ENCODE data around the gene PTGFRN. TPM values are rescaled to one million over a fixed set of nuclear protein-coding genes. Genes with fewer than 3 reads are reported as not detected.

The PTGFRN gene
- total RNA-seq, 1 donor = 0.27 TPM

GRCh38 chr1:117025568-117025967 is 115.9 kb downstream of the PTGFRN start:
- no peak for DNase-seq (ENCODE audit: low read depth in 2 of 3, low spot score in 2 of 3)

GRCh38 chr1:117026361-117026760 is 116.6 kb downstream of the PTGFRN start:
- no peak for DNase-seq (ENCODE audit: low read depth in 2 of 3, low spot score in 2 of 3)

- no peak for DNase-seq (ENCODE audit: low read depth in 2 of 3, low spot score in 2 of 3)
These were observed 120.0 kb downstream of the PTGFRN start for GRCh38 chr1:117029685-117030084.

- no peak for DNase-seq (ENCODE audit: low read depth in 2 of 3, low spot score in 2 of 3)
These were observed 120.7 kb downstream of the PTGFRN start for GRCh38 chr1:117030271-117030877.

- DNase-seq (ENCODE audit: low read depth in 2 of 3, low spot score in 2 of 3) = no peak
These were observed 122.5 kb downstream of the PTGFRN start for GRCh38 chr1:117032266-117032665.

GRCh38 chr1:117032681-117033539 is 123.2 kb downstream of the PTGFRN start:
- no peak for DNase-seq (ENCODE audit: low read depth in 2 of 3, low spot score in 2 of 3)

GRCh38 chr1:117033772-117034171 is 124.1 kb downstream of the PTGFRN start:
- DNase-seq (ENCODE audit: low read depth in 2 of 3, low spot score in 2 of 3) = no peak

GRCh38 chr1:117034791-117035290 is 125.1 kb downstream of the PTGFRN start:
- no peak for DNase-seq (ENCODE audit: low read depth in 2 of 3, low spot score in 2 of 3)

GRCh38 chr1:117036018-117036461 is 126.3 kb downstream of the PTGFRN start:
- DNase-seq (ENCODE audit: low read depth in 2 of 3, low spot score in 2 of 3) = no peak

GRCh38 chr1:117037802-117038201 is 128.1 kb downstream of the PTGFRN start:
- DNase-seq (ENCODE audit: low read depth in 2 of 3, low spot score in 2 of 3) = no peak

GRCh38 chr1:117038236-117038635 is 128.5 kb downstream of the PTGFRN start:
- DNase-seq (ENCODE audit: low read depth in 2 of 3, low spot score in 2 of 3) = no peak

Small RNA genes lying within 50 kb of the gene (small RNA-seq; reads per million reads assigned to genes)
- not detected for gene RNA5SP55

Other genes starting within 250 kb of the PTGFRN start
- gene IGSF3, start 242.2 kb upstream of the PTGFRN start, total RNA-seq = 0.27 TPM
- under 0.01 TPM for gene CD2, start 155.5 kb upstream of the PTGFRN start, total RNA-seq
- gene CD101, start 91.8 kb downstream of the PTGFRN start, total RNA-seq = 0.27 TPM
- 18.9 TPM for gene TTF2, start 150.4 kb downstream of the PTGFRN start, total RNA-seq
- gene TRIM45, start 211.8 kb downstream of the PTGFRN start, total RNA-seq = 7.0 TPM